IMR-90 (cell line): ENCODE data around the gene GALNT13. TPM values are rescaled to one million over a fixed set of nuclear protein-coding genes. Genes with fewer than 3 reads are reported as not detected.

Source experiments
- ATAC-seq: fragments of 200-7000 bp; cut with Tn5 transposase; 2 replicates; pipeline ENCODE4 v1.9.1; 2020; ENCODE audit warnings: low read depth, mild to moderate bottlenecking, moderate library complexity
- BruUV-seq: library from RNA; stranded (reverse); fragments of 400-500 nt; replicated peaks from 2 replicates; lab custom pipeline; 2021; lab: Mats Ljungman, UMichigan
- CTCF ChIA-PET: fragments of 300-600 bp; formaldehyde crosslinking; extraction: SDS; loops from one replicate; lab custom pipeline; 2021; ENCODE audit warnings: antibody characterized with exemption; lab: Yijun Ruan, JAX
- POLR2A ChIA-PET: fragments of 300-600 bp; sonication (Branson Sonifier 250); formaldehyde crosslinking; loops from one replicate; lab custom pipeline; 2022; ENCODE audit warnings: antibody characterized with exemption; ENCODE audit not compliant: unreplicated experiment; lab: Charles Lee
- DNase-seq: peaks from one replicate; pipeline ENCODE4 v3.0.0; 2013
- H2AFZ ChIP-seq: replicated peaks from 2 replicates; pipeline ENCODE3; 2013; ENCODE audit warnings: low read length, mild to moderate bottlenecking; ENCODE audit not compliant: poor library complexity
- H2AK5ac ChIP-seq: 2 replicates; pipeline ENCODE4 v1.6.1; 2013; ENCODE audit warnings: low read depth, low read length, inconsistent platforms
- H2AK9ac ChIP-seq: replicated peaks from 2 replicates; pipeline ENCODE3; 2013; ENCODE audit warnings: mild to moderate bottlenecking, low read depth, low read length, moderate library complexity; ENCODE audit not compliant: poor library complexity
- H2BK120ac ChIP-seq: 2 replicates; pipeline ENCODE4 v1.6.1; 2013; ENCODE audit warnings: low read depth, low read length, inconsistent platforms
- H2BK15ac ChIP-seq: 3 replicates; pipeline ENCODE4 v1.6.1; 2013; ENCODE audit warnings: low read depth, low read length, inconsistent platforms
- H2BK20ac ChIP-seq: 2 replicates; pipeline ENCODE4 v1.6.1; 2013; ENCODE audit warnings: low read depth, mild to moderate bottlenecking, inconsistent platforms, low read length, moderate library complexity
- H2BK5ac ChIP-seq: 2 replicates; pipeline ENCODE4 v1.6.1; 2013; ENCODE audit warnings: mild to moderate bottlenecking, low read depth, low read length, inconsistent platforms; ENCODE audit not compliant: poor library complexity, severe bottlenecking
- H3K14ac ChIP-seq: replicated peaks from 2 replicates; pipeline ENCODE4 v1.6.1; 2013; ENCODE audit warnings: low read depth, low read length, inconsistent platforms
- H3K18ac ChIP-seq: 2 replicates; pipeline ENCODE4 v1.6.1; 2013; ENCODE audit warnings: low read depth, low read length, control low read depth
- H3K23ac ChIP-seq: 2 replicates; pipeline ENCODE4 v1.6.1; 2013; ENCODE audit warnings: low read depth, low read length, inconsistent platforms
- H3K27ac ChIP-seq: 2 replicates; pipeline ENCODE4 v1.5.1; 2013; ENCODE audit warnings: mild to moderate bottlenecking, control low read depth, low read length; ENCODE audit not compliant: insufficient read depth
- H3K27me3 ChIP-seq: 2 replicates; pipeline ENCODE4 v1.6.1; 2013; ENCODE audit warnings: low read length; ENCODE audit not compliant: control insufficient read depth, insufficient read depth
- H3K36me3 ChIP-seq: 2 replicates; pipeline ENCODE4 v1.6.1; 2013; ENCODE audit warnings: low read length, mixed read lengths; ENCODE audit not compliant: control insufficient read depth, insufficient read depth
- H3K4ac ChIP-seq: 2 replicates; pipeline ENCODE4 v1.6.1; 2013; ENCODE audit warnings: low read depth, low read length, inconsistent platforms
- H3K4me1 ChIP-seq: 2 replicates; pipeline ENCODE4 v1.6.1; 2013; ENCODE audit warnings: low read length, mixed read lengths; ENCODE audit not compliant: control insufficient read depth, insufficient read depth
- H3K4me2 ChIP-seq: 2 replicates; pipeline ENCODE4 v1.6.1; 2013; ENCODE audit warnings: low read depth, mild to moderate bottlenecking, control low read depth, low read length, moderate library complexity
- H3K4me3 ChIP-seq: 2 replicates; pipeline ENCODE4 v1.5.1; 2013; ENCODE audit warnings: low read depth, mild to moderate bottlenecking, control low read depth, low read length, moderate library complexity; ENCODE audit not compliant: insufficient read depth
- H3K56ac ChIP-seq: 2 replicates; pipeline ENCODE4 v1.6.1; 2013; ENCODE audit warnings: low read length, inconsistent platforms; ENCODE audit not compliant: insufficient read depth; ENCODE audit errors: extremely low read depth
- H3K79me1 ChIP-seq, 2 experiments: 2 replicates each; pipeline ENCODE4 v1.6.1; 2013; ENCODE audit warnings: low read length in 2 of 2, inconsistent platforms in 1 of 2, low read depth in 1 of 2
- H3K9ac ChIP-seq: 2 replicates; pipeline ENCODE4 v1.6.1; 2013; ENCODE audit warnings: low read depth, low read length, control low read depth
- H3K9me1 ChIP-seq: 2 replicates; pipeline ENCODE4 v1.6.1; 2013; ENCODE audit warnings: low read length, inconsistent platforms; ENCODE audit not compliant: insufficient read depth
- H3K9me3 ChIP-seq: 2 replicates; pipeline ENCODE4 v1.6.1; 2013; ENCODE audit warnings: low read length; ENCODE audit not compliant: control insufficient read depth, insufficient read depth
- H4K20me1 ChIP-seq: 2 replicates; pipeline ENCODE4 v1.6.1; 2013; ENCODE audit warnings: low read length, inconsistent platforms; ENCODE audit not compliant: insufficient read depth
- H4K5ac ChIP-seq: 2 replicates; pipeline ENCODE4 v1.6.1; 2013; ENCODE audit warnings: mild to moderate bottlenecking, low read depth, low read length, control low read depth
- H4K8ac ChIP-seq, 2 experiments: 2 replicates each; pipeline ENCODE4 v1.6.1; 2013; ENCODE audit warnings: low read depth in 2 of 2, low read length in 2 of 2, control low read depth in 1 of 2, inconsistent platforms in 1 of 2
- H4K91ac ChIP-seq: 2 replicates; pipeline ENCODE4 v1.6.1; 2013; ENCODE audit warnings: low read depth, low read length, inconsistent platforms; ENCODE audit not compliant: insufficient read depth
- BHLHE40 ChIP-seq: fragments of 150-350 bp; IDR thresholded peaks from 2 replicates; pipeline ENCODE4 v1.6.1; 2016; ENCODE audit warnings: mild to moderate bottlenecking, low read depth, low read length
- CEBPB ChIP-seq: IDR thresholded peaks from 2 replicates; pipeline ENCODE4 v1.6.1; 2012; ENCODE audit warnings: low read depth, low read length, improper control_type of control experiment
- CHD1 ChIP-seq: IDR thresholded peaks from 2 replicates; pipeline ENCODE4 v1.6.1; 2012; ENCODE audit warnings: low read depth, low read length, improper control_type of control experiment
- CTCF ChIP-seq: conservative IDR thresholded peaks from 2 replicates; pipeline ENCODE4 v1.5.1; 2012; ENCODE audit warnings: mild to moderate bottlenecking, low read depth, low read length, improper control_type of control experiment
- ELK1 ChIP-seq: fragments of 150-350 bp; IDR thresholded peaks from 2 replicates; pipeline ENCODE4 v1.6.1; 2016; ENCODE audit warnings: low read depth, mild to moderate bottlenecking, low read length, moderate library complexity, borderline replicate concordance
- FOS ChIP-seq: fragments of 150-350 bp; IDR thresholded peaks from 2 replicates; pipeline ENCODE4 v1.6.1; 2016; ENCODE audit warnings: low read depth, low read length
- MAFK ChIP-seq: IDR thresholded peaks from 2 replicates; pipeline ENCODE4 v1.6.1; 2012; ENCODE audit warnings: low read depth, low read length, improper control_type of control experiment
- MAZ ChIP-seq: IDR thresholded peaks from 2 replicates; pipeline ENCODE4 v1.6.1; 2012; ENCODE audit warnings: low read depth, mild to moderate bottlenecking, low read length, improper control_type of control experiment, moderate library complexity, borderline replicate concordance
- MXI1 ChIP-seq: IDR thresholded peaks from 2 replicates; pipeline ENCODE4 v1.6.1; 2012; ENCODE audit warnings: low read depth, mild to moderate bottlenecking, low read length, moderate library complexity, borderline replicate concordance
- NFE2L2 ChIP-seq: fragments of 150-350 bp; IDR thresholded peaks from 2 replicates; pipeline ENCODE4 v1.6.1; 2016; ENCODE audit warnings: low read depth, mild to moderate bottlenecking, low read length
- POLR2A ChIP-seq: IDR thresholded peaks from 2 replicates; pipeline ENCODE4 v1.6.1; 2012; ENCODE audit warnings: mild to moderate bottlenecking, low read depth, low read length
- RAD21 ChIP-seq: IDR thresholded peaks from 2 replicates; pipeline ENCODE4 v1.6.1; 2012; ENCODE audit warnings: low read length, improper control_type of control experiment
- RCOR1 ChIP-seq: IDR thresholded peaks from 2 replicates; pipeline ENCODE4 v1.6.1; 2012; ENCODE audit warnings: mild to moderate bottlenecking, low read length, improper control_type of control experiment; ENCODE audit not compliant: insufficient replicate concordance
- RFX5 ChIP-seq: IDR thresholded peaks from 2 replicates; pipeline ENCODE4 v1.8.0; 2012; ENCODE audit warnings: low read depth, mild to moderate bottlenecking, low read length, moderate library complexity
- SMC3 ChIP-seq: fragments of 150-350 bp; IDR thresholded peaks from 2 replicates; pipeline ENCODE4 v1.6.1; 2016; ENCODE audit warnings: low read depth, mild to moderate bottlenecking, antibody characterized with exemption, low read length, moderate library complexity
- USF2 ChIP-seq: fragments of 150-350 bp; IDR thresholded peaks from 2 replicates; pipeline ENCODE4 v1.6.1; 2017; ENCODE audit warnings: mild to moderate bottlenecking, antibody characterized with exemption, low read length, low read depth
- WGBS, 2 experiments: methylation state at CpG; one replicate each; pipeline versions ENCODE4 v1.1.5 to v1.1.7; 2013; ENCODE audit warnings: missing lambda C conversion rate in 2 of 2; ENCODE audit not compliant: insufficient read length in 1 of 2; ENCODE audit errors: extremely low coverage in 2 of 2; 5-methylcytosine and 5-hydroxymethylcytosine counted together
- dilution Hi-C: fragments of 300-500 bp; cut with HindIII; formaldehyde crosslinking; loops from one replicate; pipeline ENCODE4 v1.14.3; 2018; ENCODE audit warnings: low sequenced_read_pairs; ENCODE audit not compliant: unreplicated experiment
- in situ Hi-C: fragments of 300-500 bp; cut with MboI; formaldehyde crosslinking; loops from 3 replicates; pipeline ENCODE4 v1.14.3; 2019; ENCODE audit warnings: low sequenced_read_pairs, inconsistent platforms, mixed read lengths
- intact Hi-C: fragments of 100-400 bp; cut with micrococcal nuclease; formaldehyde crosslinking; loops from 2 replicates; pipeline ENCODE4 v1.10.0; 2022
- polyA plus RNA-seq, 3 experiments: library from polyadenylated mRNA; depleted of rRNA; stranded (reverse); fragments of >200 nt; gene quantifications; 2 replicates each; pipeline ENCODE4 v1.2.3, GENCODE V29; 2012; ENCODE audit warnings: low replicate concordance in 1 of 3
- total RNA-seq: library from RNA; depleted of rRNA; stranded (reverse); fragments of >200 nt; gene quantifications from 2 replicates; pipeline ENCODE4 v1.2.3, GENCODE V29; 2012

The GALNT13 gene
- total and polyA plus RNA-seq, 2 of the 4 experiments (the other 2 are of a cell fraction) = 0.03 TPM; not detected in 1

- Histone ChIP-seq H2AK9ac (no peak overlapping the region), H3K9ac (no peak overlapping the region), H3K14ac (no peak overlapping the region), H3K56ac (no peak overlapping the region), H4K5ac (no peak overlapping the region), H3K27me3 (no peaks in the 10 kb centered on the region), H3K9me3 (0 out of 2 replicates have a peak, but pooled peaks cover 2% of the 10 kb centered on the region), H3K27ac (no peak overlapping the region), H3K18ac (no peak overlapping the region), H3K79me1 (no peaks in the 10 kb centered on the region), H3K36me3 (no peaks in the 10 kb centered on the region), H2BK20ac (no peak overlapping the region), H4K8ac (no peak overlapping the region), H2AFZ (no peak overlapping the region), H3K4me1 (no peaks in the 10 kb centered on the region), H3K4ac (no peak overlapping the region), H3K9me1 (no peaks in the 10 kb centered on the region), H2BK120ac (no peak overlapping the region), H2AK5ac (no peak overlapping the region), H2BK5ac (no peak overlapping the region), H4K91ac (no peak overlapping the region), H3K4me2 (no peak overlapping the region), H3K4me3 (no peak overlapping the region), H3K23ac (no peak overlapping the region), H2BK15ac (no peak overlapping the region), H4K20me1 (no peaks in the 10 kb centered on the region)
- DNase-seq (no peak), ATAC-seq (no peak)
- WGBS, 2 experiments = no CpG with 5 or more reads among the region's 5 CpGs
- in situ Hi-C loops (no loop called here), intact Hi-C loops (no loop called here), dilution Hi-C loops (no loop called here)
- TF ChIP-seq MXI1 = no peak
- TF ChIP-seq NFE2L2 = no peak
- no peak for TF ChIP-seq MAZ
- TF ChIP-seq CEBPB = no peak
- no peak for TF ChIP-seq CHD1
- TF ChIP-seq CTCF = no peak
- no peak for TF ChIP-seq RAD21
- TF ChIP-seq ELK1 = no peak
- no peak for TF ChIP-seq MAFK
- no peak for TF ChIP-seq USF2
- TF ChIP-seq RFX5 = no peak
- TF ChIP-seq SMC3 = no peak
- no peak for TF ChIP-seq RCOR1
- no peak for TF ChIP-seq POLR2A
- TF ChIP-seq FOS = no peak
- no peak for TF ChIP-seq BHLHE40
- no TSS peak for BruUV-seq
- ChIA-PET POLR2A (no interaction called here), CTCF (no interaction called here)
Observed at GRCh38 chr2:154462634-154463033, 590.9 kb downstream of the GALNT13 start.
